ENCODE measurements around the gene TH.

Gene TH

GRCh38 chr11:2216400-2217064, 44.9 kb upstream of the TH start:
- peak; percentile 18 for DNase-seq (ENCODE audit: low spot score)
- TF ChIP-seq CTCF (IDR thresholded peaks at IDR 0.05; ENCODE audit: borderline replicate concordance, control extremely low read depth, extremely low read depth, insufficient read depth, missing control alignments), result no peak
- in situ Hi-C loops (cut with MboI; ENCODE audit: low sequenced_read_pairs, unreplicated experiment), result no loop called here

GRCh38 chr11:2215561-2216399, 44.2 kb upstream of the TH start:
- DNase-seq (ENCODE audit: low spot score), result peak; percentile 33
- TF ChIP-seq CTCF (IDR thresholded peaks at IDR 0.05; ENCODE audit: borderline replicate concordance, control extremely low read depth, extremely low read depth, insufficient read depth, missing control alignments), result no peak
- in situ Hi-C loops (cut with MboI; ENCODE audit: low sequenced_read_pairs, unreplicated experiment), result no loop called here

GRCh38 chr11:2215230-2215560, 43.6 kb upstream of the TH start:
- DNase-seq (ENCODE audit: low spot score), result peak; percentile 31
- no peak for TF ChIP-seq CTCF (IDR thresholded peaks at IDR 0.05; ENCODE audit: borderline replicate concordance, control extremely low read depth, extremely low read depth, insufficient read depth, missing control alignments)
- in situ Hi-C loops (cut with MboI; ENCODE audit: low sequenced_read_pairs, unreplicated experiment), result no loop called here

- no peak for DNase-seq (ENCODE audit: low spot score)
- no peak for TF ChIP-seq CTCF (IDR thresholded peaks at IDR 0.05; ENCODE audit: borderline replicate concordance, control extremely low read depth, extremely low read depth, insufficient read depth, missing control alignments)
- in situ Hi-C loops (cut with MboI; ENCODE audit: low sequenced_read_pairs, unreplicated experiment), result no loop called here
Observed at GRCh38 chr11:2214527-2215229, 43.1 kb upstream of the TH start.

GRCh38 chr11:2213890-2214526, 42.4 kb upstream of the TH start:
- TF ChIP-seq CTCF (IDR thresholded peaks at IDR 0.05; ENCODE audit: borderline replicate concordance, control extremely low read depth, extremely low read depth, insufficient read depth, missing control alignments), result no peak
- in situ Hi-C loops (cut with MboI; ENCODE audit: low sequenced_read_pairs, unreplicated experiment), result no loop called here
- DNase-seq (ENCODE audit: low spot score), result peak; percentile 26

GRCh38 chr11:2213384-2213842, 41.8 kb upstream of the TH start:
- in situ Hi-C loops (cut with MboI; ENCODE audit: low sequenced_read_pairs, unreplicated experiment), result no loop called here
- DNase-seq (ENCODE audit: low spot score), result peak; percentile 17
- no peak for TF ChIP-seq CTCF (IDR thresholded peaks at IDR 0.05; ENCODE audit: borderline replicate concordance, control extremely low read depth, extremely low read depth, insufficient read depth, missing control alignments)
